Measurements from ENCODE around the gene HNRNPH2. TPM values are rescaled to one million over a fixed set of nuclear protein-coding genes. Genes with fewer than 3 reads are reported as not detected.

The HNRNPH2 gene
- total and polyA plus RNA-seq, 2 experiments from 2014 or later, result 59.2 to 80.1 TPM

DNA sequence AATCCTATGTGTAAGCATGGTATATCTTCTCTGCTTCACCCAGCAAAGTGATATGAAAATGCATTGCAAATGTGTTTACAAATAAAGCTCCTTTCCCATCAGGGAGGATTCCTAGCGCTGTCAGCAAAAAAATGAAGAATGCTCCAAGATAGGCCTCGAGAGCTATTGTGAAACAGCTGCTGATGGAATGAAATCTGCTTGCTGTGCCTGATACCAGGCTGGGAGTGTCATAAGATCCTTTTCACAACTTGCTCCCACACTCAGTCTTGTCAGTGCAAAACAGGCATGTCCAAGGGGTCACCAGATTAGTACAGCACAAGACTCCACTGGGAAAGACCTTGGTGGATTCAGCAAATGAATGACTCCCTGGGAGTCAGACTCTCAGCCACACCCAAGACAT lies 34.1 kb downstream of the HNRNPH2 start:
- Histone ChIP-seq H3F3A (replicated peaks; ENCODE audit: low read depth) (no peaks in the 10 kb centered on the region), H3K4me2 (no peak overlapping the region), H3K9me2 (ENCODE audit: insufficient read depth) (no peaks in the 10 kb centered on the region), H3K36me3 (ENCODE audit: insufficient read depth) (no peaks in the 10 kb centered on the region), H2AFZ (no peak overlapping the region), H3K27me3 (ENCODE audit: insufficient read depth) (no peaks in the 10 kb centered on the region), H3K79me2 (replicated peaks; ENCODE audit: insufficient read depth) (no peaks in the 10 kb centered on the region), H3K4me1 (ENCODE audit: insufficient read depth) (no peaks in the 10 kb centered on the region), H3K4me3 (no peak overlapping the region), H4K20me1 (replicated peaks; ENCODE audit: insufficient read depth) (no peaks in the 10 kb centered on the region), H3K27ac (ENCODE audit: low read depth) (no peak overlapping the region)
- Mint-ChIP-seq H3K27me3 (ENCODE audit: insufficient read depth, low read depth, poor library complexity) (no peaks in the 10 kb centered on the region), H3K27ac (no peak overlapping the region), H3K4me1 (no peaks in the 10 kb centered on the region), H3K4me3 (no peak overlapping the region), H3K9me3 (peaks cover 32% of the 10 kb centered on the region), H3K36me3 (ENCODE audit: low read depth) (peaks cover 69% of the 10 kb centered on the region)
- no peak for DNase-seq (ENCODE audit: low spot score)
- TF ChIP-seq, protein P1, sequence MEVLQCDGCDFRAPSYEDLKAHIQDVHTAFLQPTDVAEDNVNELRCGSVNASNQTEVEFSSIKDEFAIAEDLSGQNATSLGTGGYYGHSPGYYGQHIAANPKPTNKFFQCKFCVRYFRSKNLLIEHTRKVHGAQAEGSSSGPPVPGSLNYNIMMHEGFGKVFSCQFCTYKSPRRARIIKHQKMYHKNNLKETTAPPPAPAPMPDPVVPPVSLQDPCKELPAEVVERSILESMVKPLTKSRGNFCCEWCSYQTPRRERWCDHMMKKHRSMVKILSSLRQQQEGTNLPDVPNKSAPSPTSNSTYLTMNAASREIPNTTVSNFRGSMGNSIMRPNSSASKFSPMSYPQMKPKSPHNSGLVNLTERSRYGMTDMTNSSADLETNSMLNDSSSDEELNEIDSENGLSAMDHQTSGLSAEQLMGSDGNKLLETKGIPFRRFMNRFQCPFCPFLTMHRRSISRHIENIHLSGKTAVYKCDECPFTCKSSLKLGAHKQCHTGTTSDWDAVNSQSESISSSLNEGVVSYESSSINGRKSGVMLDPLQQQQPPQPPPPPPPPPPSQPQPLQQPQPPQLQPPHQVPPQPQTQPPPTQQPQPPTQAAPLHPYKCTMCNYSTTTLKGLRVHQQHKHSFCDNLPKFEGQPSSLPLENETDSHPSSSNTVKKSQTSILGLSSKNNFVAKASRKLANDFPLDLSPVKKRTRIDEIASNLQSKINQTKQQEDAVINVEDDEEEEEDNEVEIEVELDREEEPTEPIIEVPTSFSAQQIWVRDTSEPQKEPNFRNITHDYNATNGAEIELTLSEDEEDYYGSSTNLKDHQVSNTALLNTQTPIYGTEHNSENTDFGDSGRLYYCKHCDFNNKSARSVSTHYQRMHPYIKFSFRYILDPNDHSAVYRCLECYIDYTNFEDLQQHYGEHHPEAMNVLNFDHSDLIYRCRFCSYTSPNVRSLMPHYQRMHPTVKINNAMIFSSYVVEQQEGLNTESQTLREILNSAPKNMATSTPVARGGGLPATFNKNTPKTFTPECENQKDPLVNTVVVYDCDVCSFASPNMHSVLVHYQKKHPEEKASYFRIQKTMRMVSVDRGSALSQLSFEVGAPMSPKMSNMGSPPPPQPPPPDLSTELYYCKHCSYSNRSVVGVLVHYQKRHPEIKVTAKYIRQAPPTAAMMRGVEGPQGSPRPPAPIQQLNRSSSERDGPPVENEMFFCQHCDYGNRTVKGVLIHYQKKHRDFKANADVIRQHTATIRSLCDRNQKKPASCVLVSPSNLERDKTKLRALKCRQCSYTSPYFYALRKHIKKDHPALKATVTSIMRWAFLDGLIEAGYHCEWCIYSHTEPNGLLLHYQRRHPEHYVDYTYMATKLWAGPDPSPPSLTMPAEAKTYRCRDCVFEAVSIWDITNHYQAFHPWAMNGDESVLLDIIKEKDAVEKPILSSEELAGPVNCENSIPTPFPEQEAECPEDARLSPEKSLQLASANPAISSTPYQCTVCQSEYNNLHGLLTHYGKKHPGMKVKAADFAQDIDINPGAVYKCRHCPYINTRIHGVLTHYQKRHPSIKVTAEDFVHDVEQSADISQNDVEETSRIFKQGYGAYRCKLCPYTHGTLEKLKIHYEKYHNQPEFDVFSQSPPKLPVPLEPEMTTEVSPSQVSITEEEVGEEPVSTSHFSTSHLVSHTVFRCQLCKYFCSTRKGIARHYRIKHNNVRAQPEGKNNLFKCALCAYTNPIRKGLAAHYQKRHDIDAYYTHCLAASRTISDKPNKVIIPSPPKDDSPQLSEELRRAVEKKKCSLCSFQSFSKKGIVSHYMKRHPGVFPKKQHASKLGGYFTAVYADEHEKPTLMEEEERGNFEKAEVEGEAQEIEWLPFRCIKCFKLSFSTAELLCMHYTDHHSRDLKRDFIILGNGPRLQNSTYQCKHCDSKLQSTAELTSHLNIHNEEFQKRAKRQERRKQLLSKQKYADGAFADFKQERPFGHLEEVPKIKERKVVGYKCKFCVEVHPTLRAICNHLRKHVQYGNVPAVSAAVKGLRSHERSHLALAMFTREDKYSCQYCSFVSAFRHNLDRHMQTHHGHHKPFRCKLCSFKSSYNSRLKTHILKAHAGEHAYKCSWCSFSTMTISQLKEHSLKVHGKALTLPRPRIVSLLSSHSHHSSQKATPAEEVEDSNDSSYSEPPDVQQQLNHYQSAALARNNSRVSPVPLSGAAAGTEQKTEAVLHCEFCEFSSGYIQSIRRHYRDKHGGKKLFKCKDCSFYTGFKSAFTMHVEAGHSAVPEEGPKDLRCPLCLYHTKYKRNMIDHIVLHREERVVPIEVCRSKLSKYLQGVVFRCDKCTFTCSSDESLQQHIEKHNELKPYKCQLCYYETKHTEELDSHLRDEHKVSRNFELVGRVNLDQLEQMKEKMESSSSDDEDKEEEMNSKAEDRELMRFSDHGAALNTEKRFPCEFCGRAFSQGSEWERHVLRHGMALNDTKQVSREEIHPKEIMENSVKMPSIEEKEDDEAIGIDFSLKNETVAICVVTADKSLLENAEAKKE (CRISPR knock-in tag; IDR thresholded peaks at IDR 0.05), result no peak
- TF ChIP-seq JUNB (IDR thresholded peaks at IDR 0.05; ENCODE audit: unreplicated experiment) (no peak), POLR2AphosphoS5 (IDR thresholded peaks at IDR 0.05; ENCODE audit: low read depth) (no peak), ZNF331 (CRISPR knock-in tag; IDR thresholded peaks at IDR 0.05; ENCODE audit: low read depth) (no peak), NANOG (IDR thresholded peaks at IDR 0.05; ENCODE audit: borderline replicate concordance) (no peak), STAT1 (IDR thresholded peaks at IDR 0.05; ENCODE audit: unreplicated experiment) (no peak), CREB1 (CRISPR knock-in tag; IDR thresholded peaks at IDR 0.05; ENCODE audit: low read depth) (no peak), EZH2 (IDR thresholded peaks at IDR 0.05; ENCODE audit: low read depth, unreplicated experiment) (no peak), ZNF114 (CRISPR knock-in tag; IDR thresholded peaks at IDR 0.05) (no peak), EZH2phosphoT487 (IDR thresholded peaks at IDR 0.05; ENCODE audit: unreplicated experiment) (no peak)
- TF ChIP-seq, protein P2, sequence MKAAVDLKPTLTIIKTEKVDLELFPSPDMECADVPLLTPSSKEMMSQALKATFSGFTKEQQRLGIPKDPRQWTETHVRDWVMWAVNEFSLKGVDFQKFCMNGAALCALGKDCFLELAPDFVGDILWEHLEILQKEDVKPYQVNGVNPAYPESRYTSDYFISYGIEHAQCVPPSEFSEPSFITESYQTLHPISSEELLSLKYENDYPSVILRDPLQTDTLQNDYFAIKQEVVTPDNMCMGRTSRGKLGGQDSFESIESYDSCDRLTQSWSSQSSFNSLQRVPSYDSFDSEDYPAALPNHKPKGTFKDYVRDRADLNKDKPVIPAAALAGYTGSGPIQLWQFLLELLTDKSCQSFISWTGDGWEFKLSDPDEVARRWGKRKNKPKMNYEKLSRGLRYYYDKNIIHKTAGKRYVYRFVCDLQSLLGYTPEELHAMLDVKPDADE (IDR thresholded peaks at IDR 0.05), result no peak
- TF ChIP-seq, protein P3, sequence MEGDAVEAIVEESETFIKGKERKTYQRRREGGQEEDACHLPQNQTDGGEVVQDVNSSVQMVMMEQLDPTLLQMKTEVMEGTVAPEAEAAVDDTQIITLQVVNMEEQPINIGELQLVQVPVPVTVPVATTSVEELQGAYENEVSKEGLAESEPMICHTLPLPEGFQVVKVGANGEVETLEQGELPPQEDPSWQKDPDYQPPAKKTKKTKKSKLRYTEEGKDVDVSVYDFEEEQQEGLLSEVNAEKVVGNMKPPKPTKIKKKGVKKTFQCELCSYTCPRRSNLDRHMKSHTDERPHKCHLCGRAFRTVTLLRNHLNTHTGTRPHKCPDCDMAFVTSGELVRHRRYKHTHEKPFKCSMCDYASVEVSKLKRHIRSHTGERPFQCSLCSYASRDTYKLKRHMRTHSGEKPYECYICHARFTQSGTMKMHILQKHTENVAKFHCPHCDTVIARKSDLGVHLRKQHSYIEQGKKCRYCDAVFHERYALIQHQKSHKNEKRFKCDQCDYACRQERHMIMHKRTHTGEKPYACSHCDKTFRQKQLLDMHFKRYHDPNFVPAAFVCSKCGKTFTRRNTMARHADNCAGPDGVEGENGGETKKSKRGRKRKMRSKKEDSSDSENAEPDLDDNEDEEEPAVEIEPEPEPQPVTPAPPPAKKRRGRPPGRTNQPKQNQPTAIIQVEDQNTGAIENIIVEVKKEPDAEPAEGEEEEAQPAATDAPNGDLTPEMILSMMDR (conservative IDR thresholded peaks at IDR 0.05; ENCODE audit: low read depth in 2 of 2), result no peak
- TF ChIP-seq, protein P4, sequence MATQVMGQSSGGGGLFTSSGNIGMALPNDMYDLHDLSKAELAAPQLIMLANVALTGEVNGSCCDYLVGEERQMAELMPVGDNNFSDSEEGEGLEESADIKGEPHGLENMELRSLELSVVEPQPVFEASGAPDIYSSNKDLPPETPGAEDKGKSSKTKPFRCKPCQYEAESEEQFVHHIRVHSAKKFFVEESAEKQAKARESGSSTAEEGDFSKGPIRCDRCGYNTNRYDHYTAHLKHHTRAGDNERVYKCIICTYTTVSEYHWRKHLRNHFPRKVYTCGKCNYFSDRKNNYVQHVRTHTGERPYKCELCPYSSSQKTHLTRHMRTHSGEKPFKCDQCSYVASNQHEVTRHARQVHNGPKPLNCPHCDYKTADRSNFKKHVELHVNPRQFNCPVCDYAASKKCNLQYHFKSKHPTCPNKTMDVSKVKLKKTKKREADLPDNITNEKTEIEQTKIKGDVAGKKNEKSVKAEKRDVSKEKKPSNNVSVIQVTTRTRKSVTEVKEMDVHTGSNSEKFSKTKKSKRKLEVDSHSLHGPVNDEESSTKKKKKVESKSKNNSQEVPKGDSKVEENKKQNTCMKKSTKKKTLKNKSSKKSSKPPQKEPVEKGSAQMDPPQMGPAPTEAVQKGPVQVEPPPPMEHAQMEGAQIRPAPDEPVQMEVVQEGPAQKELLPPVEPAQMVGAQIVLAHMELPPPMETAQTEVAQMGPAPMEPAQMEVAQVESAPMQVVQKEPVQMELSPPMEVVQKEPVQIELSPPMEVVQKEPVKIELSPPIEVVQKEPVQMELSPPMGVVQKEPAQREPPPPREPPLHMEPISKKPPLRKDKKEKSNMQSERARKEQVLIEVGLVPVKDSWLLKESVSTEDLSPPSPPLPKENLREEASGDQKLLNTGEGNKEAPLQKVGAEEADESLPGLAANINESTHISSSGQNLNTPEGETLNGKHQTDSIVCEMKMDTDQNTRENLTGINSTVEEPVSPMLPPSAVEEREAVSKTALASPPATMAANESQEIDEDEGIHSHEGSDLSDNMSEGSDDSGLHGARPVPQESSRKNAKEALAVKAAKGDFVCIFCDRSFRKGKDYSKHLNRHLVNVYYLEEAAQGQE (IDR thresholded peaks at IDR 0.05; ENCODE audit: unreplicated experiment), result no peak
- no peak for ATAC-seq
